GM12872 (cell line): ENCODE measurements around the gene OTUD5.

ENCODE experiments used
- CTCF ChIP-seq: IDR thresholded peaks from 3 replicates; pipeline ENCODE4 v1.5.1; 2011; ENCODE audit warnings: low read depth, mild to moderate bottlenecking, low read length, moderate library complexity; ENCODE audit not compliant: insufficient read depth

The OTUD5 gene

GRCh38 chrX:48934581-48935300 lies 22.7 kb downstream of the OTUD5 start:
- no peak for TF ChIP-seq CTCF

- TF ChIP-seq CTCF, result no peak
Observed at GRCh38 chrX:48933757-48934156, 23.6 kb downstream of the OTUD5 start.

GRCh38 chrX:48927736-48928382 lies 29.5 kb downstream of the OTUD5 start:
- no peak for TF ChIP-seq CTCF

GRCh38 chrX:48927123-48927522 lies 30.3 kb downstream of the OTUD5 start:
- TF ChIP-seq CTCF, result no peak

- TF ChIP-seq CTCF, result no peak
Observed at GRCh38 chrX:48924270-48924669, 33.1 kb downstream of the OTUD5 start.

- no peak for TF ChIP-seq CTCF
Observed at GRCh38 chrX:48923771-48924170, 33.6 kb downstream of the OTUD5 start.

- no peak for TF ChIP-seq CTCF
Observed at GRCh38 chrX:48920718-48921104, 36.7 kb downstream of the OTUD5 start.
